Measurements from ENCODE around the gene KLLN. TPM values are rescaled to one million over a fixed set of nuclear protein-coding genes. Genes with fewer than 3 reads are reported as not detected.

Gene KLLN
- total and polyA plus RNA-seq, 2 of the 13 experiments (the other 11 are each of a cell fraction or from before 2014, with no cell fraction given) = 0.08 to 0.44 TPM

DNA sequence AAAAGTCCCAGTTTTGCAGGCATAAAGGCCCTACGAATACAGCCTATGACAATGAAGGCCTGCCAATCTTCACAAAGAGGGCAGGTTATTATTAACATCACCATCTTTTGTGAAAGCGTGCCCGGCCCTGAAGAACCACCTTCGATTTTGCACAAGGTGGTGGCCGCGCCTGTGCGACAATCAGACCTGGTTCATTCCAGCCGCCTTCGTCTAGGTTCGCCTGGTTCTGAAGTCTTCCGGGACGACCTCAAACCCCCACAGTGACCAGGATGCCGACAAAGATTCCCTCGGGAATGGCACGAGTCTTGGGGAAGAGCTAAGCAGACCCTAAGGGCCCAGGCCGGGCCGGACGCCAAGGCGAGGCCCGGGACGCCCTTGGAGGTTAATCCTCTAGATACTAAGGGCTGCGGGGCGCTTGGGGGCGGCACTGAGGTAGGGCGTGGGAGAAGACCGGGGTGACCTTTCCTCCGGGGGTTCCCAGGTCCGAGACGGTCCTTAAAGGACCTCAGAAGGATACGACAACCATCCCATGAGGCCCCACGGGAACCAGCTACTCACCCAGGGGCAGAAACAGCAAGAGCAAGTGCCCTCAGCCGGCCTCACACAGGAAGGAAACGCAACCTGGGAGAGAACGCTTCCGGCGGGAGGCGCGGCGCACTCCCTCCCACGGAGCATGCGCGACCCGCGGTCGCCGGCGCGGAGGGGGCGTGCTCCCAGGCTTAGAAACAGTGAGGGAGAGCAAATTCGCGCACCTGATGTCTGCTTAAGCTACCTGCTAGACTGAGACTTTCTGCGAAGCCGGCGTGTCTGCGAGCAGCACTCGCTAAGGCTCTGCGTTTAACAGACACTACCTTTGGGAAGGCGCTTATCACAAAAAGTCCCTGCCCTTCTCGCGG, 45.5 kb downstream of the KLLN start, which contains the start of gene ATAD1 (continued):
- TF ChIP-seq MAZ (IDR thresholded peaks at IDR 0.05; ENCODE audit: borderline replicate concordance, low read depth, low read length) (peak; percentile 61; the same call in 1 of the 2 replicates), MAZ (CRISPR knock-in tag; IDR thresholded peaks at IDR 0.05; ENCODE audit: low read depth) (no peak), MAFK (conservative IDR thresholded peaks at IDR 0.05 in 1 of 2, IDR thresholded peaks at IDR 0.05 in 1 of 2; ENCODE audit: low read length in 2 of 2) (no peak), ZNF510 (CRISPR knock-in tag; IDR thresholded peaks at IDR 0.05; ENCODE audit: low read depth) (no peak), CBX2 (IDR thresholded peaks at IDR 0.05; ENCODE audit: low read depth, low read length) (no peak), CBX2 (CRISPR knock-in tag; IDR thresholded peaks at IDR 0.05; ENCODE audit: low read depth) (no peak), SMAD9 (CRISPR knock-in tag; IDR thresholded peaks at IDR 0.05) (no peak; the same call in 1 of the 2 replicates), ZNF24 (IDR thresholded peaks at IDR 0.05) (no peak), SCMH1 (CRISPR knock-in tag; IDR thresholded peaks at IDR 0.05; ENCODE audit: borderline replicate concordance) (no peak), ZNF670 (CRISPR knock-in tag; IDR thresholded peaks at IDR 0.05; ENCODE audit: borderline replicate concordance) (peak; percentile 90; the same call in 1 of the 2 replicates), HOXD1 (CRISPR knock-in tag; IDR thresholded peaks at IDR 0.05) (no peak), ZBTB42 (CRISPR knock-in tag; IDR thresholded peaks at IDR 0.05) (no peak), KDM2A (CRISPR knock-in tag; IDR thresholded peaks at IDR 0.05; ENCODE audit: borderline replicate concordance, low read depth) (peak; percentile 63; the same call in 1 of the 2 replicates), RARA (CRISPR knock-in tag; IDR thresholded peaks at IDR 0.05) (no peak), GATAD1 (CRISPR knock-in tag; IDR thresholded peaks at IDR 0.05) (peak; percentile 88), DMAP1 (CRISPR knock-in tag; IDR thresholded peaks at IDR 0.05) (peak; percentile 37; the same call in 1 of the 2 replicates), ADNP (CRISPR knock-in tag; IDR thresholded peaks at IDR 0.05) (no peak), ZNF234 (CRISPR knock-in tag; conservative IDR thresholded peaks at IDR 0.05) (0 out of 2 replicates have a peak, but pooled peaks have one; percentile 53), ELF1 (CRISPR knock-in tag; IDR thresholded peaks at IDR 0.05) (peak; percentile 76), GLI4 (CRISPR knock-in tag; IDR thresholded peaks at IDR 0.05; ENCODE audit: borderline replicate concordance) (no peak; the same call in 1 of the 2 replicates), ZNF792 (CRISPR knock-in tag; IDR thresholded peaks at IDR 0.05) (no peak)
- TF ChIP-seq, protein P1, sequence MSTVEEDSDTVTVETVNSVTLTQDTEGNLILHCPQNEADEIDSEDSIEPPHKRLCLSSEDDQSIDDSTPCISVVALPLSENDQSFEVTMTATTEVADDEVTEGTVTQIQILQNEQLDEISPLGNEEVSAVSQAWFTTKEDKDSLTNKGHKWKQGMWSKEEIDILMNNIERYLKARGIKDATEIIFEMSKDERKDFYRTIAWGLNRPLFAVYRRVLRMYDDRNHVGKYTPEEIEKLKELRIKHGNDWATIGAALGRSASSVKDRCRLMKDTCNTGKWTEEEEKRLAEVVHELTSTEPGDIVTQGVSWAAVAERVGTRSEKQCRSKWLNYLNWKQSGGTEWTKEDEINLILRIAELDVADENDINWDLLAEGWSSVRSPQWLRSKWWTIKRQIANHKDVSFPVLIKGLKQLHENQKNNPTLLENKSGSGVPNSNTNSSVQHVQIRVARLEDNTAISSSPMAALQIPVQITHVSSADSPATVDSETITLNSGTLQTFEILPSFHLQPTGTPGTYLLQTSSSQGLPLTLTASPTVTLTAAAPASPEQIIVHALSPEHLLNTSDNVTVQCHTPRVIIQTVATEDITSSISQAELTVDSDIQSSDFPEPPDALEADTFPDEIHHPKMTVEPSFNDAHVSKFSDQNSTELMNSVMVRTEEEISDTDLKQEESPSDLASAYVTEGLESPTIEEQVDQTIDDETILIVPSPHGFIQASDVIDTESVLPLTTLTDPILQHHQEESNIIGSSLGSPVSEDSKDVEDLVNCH (CRISPR knock-in tag; IDR thresholded peaks at IDR 0.05) = no peak
- TF ChIP-seq, protein P2, sequence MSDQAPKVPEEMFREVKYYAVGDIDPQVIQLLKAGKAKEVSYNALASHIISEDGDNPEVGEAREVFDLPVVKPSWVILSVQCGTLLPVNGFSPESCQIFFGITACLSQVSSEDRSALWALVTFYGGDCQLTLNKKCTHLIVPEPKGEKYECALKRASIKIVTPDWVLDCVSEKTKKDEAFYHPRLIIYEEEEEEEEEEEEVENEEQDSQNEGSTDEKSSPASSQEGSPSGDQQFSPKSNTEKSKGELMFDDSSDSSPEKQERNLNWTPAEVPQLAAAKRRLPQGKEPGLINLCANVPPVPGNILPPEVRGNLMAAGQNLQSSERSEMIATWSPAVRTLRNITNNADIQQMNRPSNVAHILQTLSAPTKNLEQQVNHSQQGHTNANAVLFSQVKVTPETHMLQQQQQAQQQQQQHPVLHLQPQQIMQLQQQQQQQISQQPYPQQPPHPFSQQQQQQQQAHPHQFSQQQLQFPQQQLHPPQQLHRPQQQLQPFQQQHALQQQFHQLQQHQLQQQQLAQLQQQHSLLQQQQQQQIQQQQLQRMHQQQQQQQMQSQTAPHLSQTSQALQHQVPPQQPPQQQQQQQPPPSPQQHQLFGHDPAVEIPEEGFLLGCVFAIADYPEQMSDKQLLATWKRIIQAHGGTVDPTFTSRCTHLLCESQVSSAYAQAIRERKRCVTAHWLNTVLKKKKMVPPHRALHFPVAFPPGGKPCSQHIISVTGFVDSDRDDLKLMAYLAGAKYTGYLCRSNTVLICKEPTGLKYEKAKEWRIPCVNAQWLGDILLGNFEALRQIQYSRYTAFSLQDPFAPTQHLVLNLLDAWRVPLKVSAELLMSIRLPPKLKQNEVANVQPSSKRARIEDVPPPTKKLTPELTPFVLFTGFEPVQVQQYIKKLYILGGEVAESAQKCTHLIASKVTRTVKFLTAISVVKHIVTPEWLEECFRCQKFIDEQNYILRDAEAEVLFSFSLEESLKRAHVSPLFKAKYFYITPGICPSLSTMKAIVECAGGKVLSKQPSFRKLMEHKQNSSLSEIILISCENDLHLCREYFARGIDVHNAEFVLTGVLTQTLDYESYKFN (CRISPR knock-in tag; conservative IDR thresholded peaks at IDR 0.05) = peak; percentile 31
- TF ChIP-seq, protein P3, sequence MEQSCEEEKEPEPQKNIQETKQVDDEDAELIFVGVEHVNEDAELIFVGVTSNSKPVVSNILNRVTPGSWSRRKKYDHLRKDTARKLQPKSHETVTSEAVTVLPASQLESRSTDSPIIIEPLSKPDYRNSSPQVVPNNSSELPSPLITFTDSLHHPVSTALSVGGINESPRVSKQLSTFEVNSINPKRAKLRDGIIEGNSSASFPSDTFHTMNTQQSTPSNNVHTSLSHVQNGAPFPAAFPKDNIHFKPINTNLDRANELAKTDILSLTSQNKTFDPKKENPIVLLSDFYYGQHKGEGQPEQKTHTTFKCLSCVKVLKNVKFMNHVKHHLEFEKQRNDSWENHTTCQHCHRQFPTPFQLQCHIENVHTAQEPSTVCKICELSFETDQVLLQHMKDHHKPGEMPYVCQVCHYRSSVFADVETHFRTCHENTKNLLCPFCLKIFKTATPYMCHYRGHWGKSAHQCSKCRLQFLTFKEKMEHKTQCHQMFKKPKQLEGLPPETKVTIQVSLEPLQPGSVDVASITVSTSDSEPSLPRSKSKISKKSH (CRISPR knock-in tag; IDR thresholded peaks at IDR 0.05; ENCODE audit: borderline replicate concordance) = no peak

Measured in HepG2 (cell line).